ENCODE results near the gene RGS9.
"Not testable (repeated sequence)": the region's sequence is repeated elsewhere in the genome, so short reads cannot be mapped to it uniquely, and the experiment has no call there.

Gene RGS9

DNA sequence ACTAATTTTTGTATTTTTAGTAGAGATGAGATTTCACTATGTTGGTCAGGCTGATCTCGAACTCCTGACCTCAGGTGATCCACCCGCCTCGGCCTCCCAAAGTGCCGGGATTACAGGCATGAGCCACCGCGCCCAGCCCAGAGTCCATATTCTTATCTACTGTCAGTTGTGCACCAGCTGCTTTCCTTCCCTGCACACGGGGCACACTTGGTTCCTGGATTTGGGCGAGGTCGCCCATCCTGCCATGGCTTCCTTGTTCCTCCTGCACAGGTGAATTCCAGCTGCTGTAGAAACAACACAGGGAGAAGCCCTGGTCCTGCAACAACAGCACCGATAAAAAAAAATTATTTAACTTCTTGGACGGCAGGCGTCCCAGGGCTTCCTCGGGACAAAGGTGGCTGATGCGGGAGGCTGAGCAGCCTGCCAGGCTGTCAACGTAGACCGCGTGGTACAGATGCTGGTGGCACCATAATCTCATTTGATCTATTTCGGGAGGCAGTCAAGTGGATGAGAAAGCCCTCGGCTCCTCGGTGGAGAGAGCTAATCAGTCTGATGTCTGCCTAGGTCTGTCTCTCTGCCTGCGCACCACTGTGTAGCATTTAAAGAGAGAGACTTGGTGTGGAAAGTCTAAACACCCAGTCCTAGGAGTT is 19.1 kb downstream of the RGS9 start:
- no peak for DNase-seq (ENCODE audit: low read depth in 1 of 2, low spot score in 1 of 2)

DNA sequence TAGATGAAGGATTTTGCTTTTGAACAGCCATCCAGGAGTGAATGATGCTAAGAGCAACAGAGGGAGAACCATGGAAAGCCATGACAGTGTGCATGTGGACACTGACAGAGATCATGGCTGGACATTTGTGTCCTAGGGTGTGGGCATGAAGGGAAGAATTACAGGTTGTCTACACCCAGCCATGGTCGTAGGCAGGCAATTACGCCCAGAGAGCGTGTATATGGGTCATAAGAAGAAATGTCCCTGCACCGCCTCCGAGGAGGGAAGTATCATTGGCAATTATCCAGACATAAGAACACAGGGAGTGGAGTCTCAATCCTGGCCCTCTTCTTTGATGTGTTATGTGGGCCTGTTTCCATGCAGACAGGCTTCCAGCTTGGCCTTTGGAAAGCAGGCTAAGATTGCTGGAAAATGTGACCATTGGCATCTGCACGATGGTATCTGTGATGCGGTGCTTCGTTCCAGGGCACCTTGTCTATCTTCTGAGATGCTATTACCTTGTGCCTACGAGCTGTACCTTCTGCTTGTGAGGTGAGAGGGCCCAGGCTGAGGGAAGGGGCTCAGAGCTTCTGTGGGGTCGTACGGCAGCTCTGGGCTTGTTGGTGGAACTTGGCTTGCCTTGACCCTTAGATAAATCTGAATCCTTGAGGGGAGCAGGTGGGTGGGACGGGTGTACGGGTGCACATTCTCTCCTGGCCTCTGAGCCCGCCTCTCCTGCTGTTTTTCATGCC is 19.8 kb downstream of the RGS9 start:
- no peak for DNase-seq (ENCODE audit: low read depth in 1 of 2, low spot score in 1 of 2)

DNA sequence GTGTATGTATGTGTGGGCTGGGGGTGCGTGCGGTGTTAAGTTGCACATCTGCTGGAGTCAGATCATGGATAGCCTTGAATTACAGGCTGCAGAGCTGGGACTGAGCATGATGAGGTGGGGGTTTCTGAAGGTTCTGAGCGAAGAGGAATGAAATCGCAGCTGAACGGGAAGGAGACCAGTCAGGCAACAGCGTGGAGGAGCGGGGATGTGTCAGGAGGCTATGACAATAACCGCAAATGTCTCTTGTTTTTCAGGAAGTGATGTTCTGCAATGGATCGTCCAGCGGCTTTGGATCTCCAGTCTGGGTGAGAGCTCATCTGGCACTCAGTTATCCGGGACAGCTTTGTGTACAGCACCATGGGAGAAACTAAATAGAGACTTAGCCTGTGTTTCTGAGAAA is 20.9 kb downstream of the RGS9 start:
- no peak for DNase-seq (ENCODE audit: low read depth in 1 of 2, low spot score in 1 of 2)

- DNase-seq (ENCODE audit: low read depth in 1 of 2, low spot score in 1 of 2): no peak
These were observed 21.5 kb downstream of the RGS9 start for GRCh38 chr17:65158622-65159021.

GRCh38 chr17:65160516-65160915 is 23.3 kb downstream of the RGS9 start:
- no peak for DNase-seq (ENCODE audit: low read depth in 1 of 2, low spot score in 1 of 2)

- DNase-seq (ENCODE audit: low read depth in 1 of 2, low spot score in 1 of 2): no peak
These were observed 26.9 kb downstream of the RGS9 start for GRCh38 chr17:65163990-65164495.

- no peak for DNase-seq (ENCODE audit: low read depth in 1 of 2, low spot score in 1 of 2)
These were observed 29.6 kb downstream of the RGS9 start for GRCh38 chr17:65166787-65167186.

GRCh38 chr17:65167566-65167965 is 30.4 kb downstream of the RGS9 start:
- DNase-seq (ENCODE audit: low read depth in 1 of 2, low spot score in 1 of 2): no peak

- DNase-seq (ENCODE audit: low read depth in 1 of 2, low spot score in 1 of 2): no peak
These were observed 32.5 kb downstream of the RGS9 start for GRCh38 chr17:65169691-65170090.

- no peak for DNase-seq (ENCODE audit: low read depth in 1 of 2, low spot score in 1 of 2)
These were observed 33.7 kb downstream of the RGS9 start for GRCh38 chr17:65170839-65171238.

GRCh38 chr17:65171752-65172151 is 34.6 kb downstream of the RGS9 start:
- no peak for DNase-seq (ENCODE audit: low read depth in 1 of 2, low spot score in 1 of 2)

DNA sequence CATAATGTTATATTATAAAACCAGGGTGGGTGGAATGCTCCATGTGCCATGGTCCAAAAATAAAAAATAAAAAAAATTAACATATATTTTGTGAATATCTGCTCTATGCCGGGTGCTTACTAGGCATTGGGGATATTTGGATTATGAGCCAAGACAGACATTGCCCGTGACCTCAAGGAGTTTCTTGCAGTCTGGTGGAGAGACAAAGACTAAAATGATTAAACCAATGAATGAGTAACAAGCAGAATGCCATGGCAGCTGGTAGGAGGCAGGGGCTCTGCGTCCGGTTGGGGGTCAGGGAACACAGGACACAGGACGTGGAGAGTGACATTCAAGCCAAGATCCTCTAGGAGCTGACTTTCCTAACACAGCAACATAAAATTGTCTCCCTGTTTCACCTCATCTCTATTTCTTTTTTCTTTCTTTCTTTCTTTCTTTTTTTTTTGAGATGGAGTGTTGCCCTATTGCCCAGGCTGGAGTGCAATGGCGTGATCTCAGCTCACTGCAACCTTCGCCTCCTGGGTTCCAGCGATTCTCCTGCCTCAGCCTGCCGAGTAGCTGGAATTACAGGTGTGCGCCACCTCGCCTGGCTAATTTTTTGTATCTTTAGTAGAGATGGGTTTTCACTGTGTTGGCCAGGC is 35.4 kb downstream of the RGS9 start:
- no peak for DNase-seq (ENCODE audit: low read depth in 1 of 2, low spot score in 1 of 2)

DNA sequence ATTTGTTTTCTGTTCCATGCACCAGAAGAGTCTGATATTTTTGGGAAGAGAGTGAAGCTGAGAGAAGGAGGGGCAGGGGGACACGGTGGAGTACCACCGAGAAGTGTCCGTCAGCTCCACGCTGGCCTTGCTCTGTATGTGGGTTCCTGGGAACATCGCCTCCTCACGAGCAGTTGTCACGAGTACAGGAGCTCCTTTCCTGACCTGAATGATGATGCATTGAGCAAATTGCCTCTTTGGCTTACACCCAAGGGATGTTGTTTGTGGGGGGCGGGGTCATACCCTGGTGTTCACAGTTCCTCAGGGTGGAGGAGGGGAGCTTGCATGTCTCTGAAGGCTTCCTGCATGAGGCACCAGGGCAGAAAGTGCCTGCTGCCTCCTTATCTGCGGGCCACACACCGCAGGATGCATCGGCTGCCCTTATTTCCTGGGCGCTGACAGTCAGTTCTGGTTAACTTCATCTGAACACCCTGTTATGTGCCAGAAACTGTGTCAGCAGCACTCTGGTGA is 36.2 kb downstream of the RGS9 start:
- DNase-seq (ENCODE audit: low read depth in 1 of 2, low spot score in 1 of 2): peak; percentile 25 to 57

- DNase-seq (ENCODE audit: low read depth in 1 of 2, low spot score in 1 of 2): no peak
These were observed 37.0 kb downstream of the RGS9 start for GRCh38 chr17:65173976-65174683.

DNA sequence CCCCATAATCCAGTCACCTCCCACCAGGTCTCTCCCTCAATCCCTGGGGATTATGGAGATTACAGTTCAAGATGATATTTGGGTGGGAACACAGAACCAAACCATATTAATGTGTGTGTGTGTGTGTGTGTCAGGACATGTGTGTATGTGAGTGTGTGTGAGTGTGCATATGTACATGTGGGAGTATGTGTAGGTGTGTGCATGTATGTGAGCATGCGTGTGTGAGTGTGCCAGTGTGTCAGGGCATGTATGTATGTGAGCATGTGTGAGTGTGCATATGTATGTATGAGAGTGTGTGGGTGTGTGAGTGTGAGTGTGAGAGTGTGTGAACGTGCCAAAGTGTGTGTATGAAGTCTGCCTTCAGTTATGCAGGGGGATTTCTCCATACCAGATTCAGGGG is 37.8 kb downstream of the RGS9 start:
- no peak for DNase-seq (ENCODE audit: low read depth in 1 of 2, low spot score in 1 of 2)

GRCh38 chr17:65175952-65176351 is 38.8 kb downstream of the RGS9 start:
- no peak for DNase-seq (ENCODE audit: low read depth in 1 of 2, low spot score in 1 of 2)

GRCh38 chr17:65176646-65177409 is 39.7 kb downstream of the RGS9 start:
- DNase-seq (ENCODE audit: low read depth in 1 of 2, low spot score in 1 of 2): no peak

GRCh38 chr17:65177901-65178300 is 40.7 kb downstream of the RGS9 start:
- DNase-seq (ENCODE audit: low read depth in 1 of 2, low spot score in 1 of 2): no peak

GRCh38 chr17:65180276-65180675 is 43.1 kb downstream of the RGS9 start:
- not testable (repeated sequence) for DNase-seq (ENCODE audit: low read depth in 1 of 2, low spot score in 1 of 2)

- DNase-seq (ENCODE audit: low read depth in 1 of 2, low spot score in 1 of 2): not testable (repeated sequence)
These were observed 43.6 kb downstream of the RGS9 start for GRCh38 chr17:65180752-65181236.
